HG03045 (cell line): ENCODE measurements around the gene FIG4.

Experiments used
- ATAC-seq: cut with Tn5 transposase; IDR thresholded peaks from one replicate; pipeline ENCODE4 v1.9.1; 2021; ENCODE audit warnings: mild to moderate bottlenecking, moderate library complexity; ENCODE audit not compliant: unreplicated experiment

The FIG4 gene

GRCh38 chr6:109759098-109759955, 68.2 kb downstream of the FIG4 start:
- no peak for ATAC-seq

- no peak for ATAC-seq
These were observed 69.1 kb downstream of the FIG4 start for GRCh38 chr6:109760208-109760607.

- ATAC-seq, result no peak
These were observed 71.1 kb downstream of the FIG4 start for GRCh38 chr6:109762166-109762565.

- no peak for ATAC-seq
These were observed 71.8 kb downstream of the FIG4 start for GRCh38 chr6:109762769-109763441.

- ATAC-seq, result no peak
These were observed 75.1 kb downstream of the FIG4 start for GRCh38 chr6:109766167-109766566.

GRCh38 chr6:109767961-109768360, 76.9 kb downstream of the FIG4 start:
- ATAC-seq, result no peak

GRCh38 chr6:109768485-109768884, 77.4 kb downstream of the FIG4 start:
- ATAC-seq, result no peak

- no peak for ATAC-seq
These were observed 78.1 kb downstream of the FIG4 start for GRCh38 chr6:109769213-109769612.

GRCh38 chr6:109770047-109770446, 79.0 kb downstream of the FIG4 start:
- ATAC-seq, result no peak

- ATAC-seq, result no peak
These were observed 79.7 kb downstream of the FIG4 start for GRCh38 chr6:109770779-109771178.

- peak; percentile 49 for ATAC-seq
These were observed 81.1 kb downstream of the FIG4 start for GRCh38 chr6:109771939-109772755.

- no peak for ATAC-seq
These were observed 81.9 kb downstream of the FIG4 start for GRCh38 chr6:109772883-109773431.

GRCh38 chr6:109781001-109781400, 89.9 kb downstream of the FIG4 start:
- ATAC-seq, result no peak

GRCh38 chr6:109782491-109782999, 91.4 kb downstream of the FIG4 start:
- ATAC-seq, result no peak

GRCh38 chr6:109783250-109783986, 92.3 kb downstream of the FIG4 start:
- no peak for ATAC-seq

GRCh38 chr6:109787312-109787711, 96.2 kb downstream of the FIG4 start:
- ATAC-seq, result no peak

GRCh38 chr6:109788687-109789086, 97.6 kb downstream of the FIG4 start:
- no peak for ATAC-seq

GRCh38 chr6:109790131-109790530, 99.0 kb downstream of the FIG4 start:
- no peak for ATAC-seq

- no peak for ATAC-seq
These were observed 100.2 kb downstream of the FIG4 start for GRCh38 chr6:109791301-109791700.

- no peak for ATAC-seq
These were observed 101.9 kb downstream of the FIG4 start for GRCh38 chr6:109793021-109793420.
